GM12864 (cell line): ENCODE measurements around the gene MPND.
A peak's percentile ranks its signal among the peaks of the same experiment; 100 is the strongest.

Experiments used
- DNase-seq: peaks from one replicate; pipeline ENCODE4 v3.0.0-alpha.2; 2011; ENCODE audit warnings: low read depth
- H3K4me3 ChIP-seq: 2 replicates; pipeline ENCODE4 v1.5.1; 2011; ENCODE audit warnings: mild to moderate bottlenecking, low read depth, low read length, control low read depth
- TF ChIP-seq, protein P1 (sequence below): IDR thresholded peaks from 2 replicates; pipeline ENCODE4 v1.5.1; 2011; ENCODE audit warnings: low read depth, mild to moderate bottlenecking, moderate library complexity, low read length, control low read depth, inconsistent platforms; ENCODE audit errors: missing control alignments

The MPND gene

DNA sequence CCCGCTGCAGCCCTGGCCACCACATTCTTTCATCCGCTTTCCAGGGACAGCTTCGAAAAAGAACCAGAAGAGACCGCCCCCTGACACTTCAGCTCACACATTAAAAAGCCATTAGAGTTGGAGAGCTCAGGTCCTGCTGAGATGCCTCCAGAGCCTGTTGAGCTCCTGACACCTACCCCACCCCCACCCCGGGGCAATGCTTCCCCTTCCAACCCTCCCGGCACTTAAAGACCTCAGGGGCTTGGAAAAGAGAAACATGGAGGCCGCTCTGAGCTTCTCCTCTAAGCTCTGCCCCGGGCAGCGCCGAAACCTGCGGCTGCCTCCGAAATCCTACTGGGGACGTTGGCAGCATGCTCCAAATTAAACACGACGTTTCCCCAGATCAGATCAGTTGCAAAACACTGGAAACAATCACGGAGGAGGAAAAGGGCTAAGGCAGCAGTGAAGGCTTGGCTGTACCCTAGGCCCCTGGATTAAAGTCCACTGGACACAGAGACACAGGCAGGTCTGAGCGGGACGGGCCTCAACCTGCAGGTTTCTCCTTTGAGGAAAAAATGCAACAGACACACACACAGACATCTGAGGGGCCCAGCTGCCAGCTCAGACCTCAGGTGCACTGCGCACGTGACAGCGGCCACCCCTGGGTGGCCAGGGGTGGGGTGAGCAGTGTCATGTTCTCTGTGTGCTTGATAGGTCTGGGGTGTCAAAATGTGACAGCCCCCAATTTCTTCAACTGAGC is 47.4 kb downstream of the MPND start:
- H3K4me3 ChIP-seq: no peak overlapping the region
- DNase-seq: no peak
- TF ChIP-seq, protein P1, sequence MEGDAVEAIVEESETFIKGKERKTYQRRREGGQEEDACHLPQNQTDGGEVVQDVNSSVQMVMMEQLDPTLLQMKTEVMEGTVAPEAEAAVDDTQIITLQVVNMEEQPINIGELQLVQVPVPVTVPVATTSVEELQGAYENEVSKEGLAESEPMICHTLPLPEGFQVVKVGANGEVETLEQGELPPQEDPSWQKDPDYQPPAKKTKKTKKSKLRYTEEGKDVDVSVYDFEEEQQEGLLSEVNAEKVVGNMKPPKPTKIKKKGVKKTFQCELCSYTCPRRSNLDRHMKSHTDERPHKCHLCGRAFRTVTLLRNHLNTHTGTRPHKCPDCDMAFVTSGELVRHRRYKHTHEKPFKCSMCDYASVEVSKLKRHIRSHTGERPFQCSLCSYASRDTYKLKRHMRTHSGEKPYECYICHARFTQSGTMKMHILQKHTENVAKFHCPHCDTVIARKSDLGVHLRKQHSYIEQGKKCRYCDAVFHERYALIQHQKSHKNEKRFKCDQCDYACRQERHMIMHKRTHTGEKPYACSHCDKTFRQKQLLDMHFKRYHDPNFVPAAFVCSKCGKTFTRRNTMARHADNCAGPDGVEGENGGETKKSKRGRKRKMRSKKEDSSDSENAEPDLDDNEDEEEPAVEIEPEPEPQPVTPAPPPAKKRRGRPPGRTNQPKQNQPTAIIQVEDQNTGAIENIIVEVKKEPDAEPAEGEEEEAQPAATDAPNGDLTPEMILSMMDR: no peak

DNA sequence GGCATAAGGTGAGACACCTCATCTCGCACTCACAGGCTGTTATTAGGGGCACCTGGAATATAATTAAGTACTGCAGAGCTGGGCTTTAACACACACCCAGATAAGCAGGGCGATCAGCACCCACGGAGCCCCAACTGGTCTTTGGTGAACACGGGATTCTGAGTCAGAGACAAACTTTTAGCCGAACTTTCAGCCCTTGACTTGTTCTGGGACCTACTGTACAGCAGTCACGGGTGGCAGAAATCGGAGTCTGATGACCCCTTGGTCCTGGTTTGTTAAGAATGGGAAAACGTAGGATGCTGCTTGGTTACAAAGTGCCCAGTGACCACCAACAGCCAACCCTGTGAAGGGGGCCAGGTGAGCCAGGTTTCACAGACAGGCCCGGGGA is 47.9 kb downstream of the MPND start:
- no peak for DNase-seq
- TF ChIP-seq, protein P1: no peak
- no peak overlapping the region for H3K4me3 ChIP-seq

DNA sequence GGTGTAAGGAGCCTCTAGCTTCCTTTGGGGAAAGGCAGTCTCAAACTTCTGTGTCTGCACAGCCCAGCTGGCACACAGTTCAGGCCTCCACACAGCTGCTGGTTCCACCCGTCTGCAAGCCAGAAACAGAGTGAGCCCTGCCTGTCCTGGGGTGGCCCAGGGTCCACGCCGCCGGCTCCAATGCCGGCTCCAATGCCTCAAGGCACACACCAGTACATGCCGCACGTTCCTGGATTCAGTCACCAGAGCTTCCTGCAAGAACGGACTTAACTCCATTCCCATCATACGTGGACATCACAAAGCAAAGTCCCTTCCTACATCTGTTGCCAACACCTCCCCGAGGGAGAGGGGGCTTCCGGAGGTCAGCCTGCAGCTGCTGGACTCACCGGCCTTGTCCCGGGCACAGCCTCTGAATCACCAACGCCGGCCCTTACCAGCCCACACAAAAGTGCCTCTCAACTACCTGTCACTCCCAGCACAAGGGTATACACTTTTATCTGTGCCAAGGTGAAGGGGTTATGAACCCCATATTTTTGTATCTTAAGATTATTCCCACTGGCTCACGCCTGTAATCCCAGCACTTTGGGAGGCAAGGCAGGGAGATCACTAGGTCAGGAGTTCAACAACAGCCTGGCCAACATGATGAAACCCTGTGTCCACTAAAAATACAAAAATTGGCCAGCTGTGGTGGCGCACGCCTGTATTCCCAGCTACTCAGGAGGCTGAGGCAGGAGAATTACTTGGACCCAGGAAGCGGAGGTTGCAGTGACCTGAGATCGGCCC is 48.5 kb downstream of the MPND start:
- H3K4me3 ChIP-seq: no peak overlapping the region
- TF ChIP-seq, protein P1: no peak
- DNase-seq: no peak

DNA sequence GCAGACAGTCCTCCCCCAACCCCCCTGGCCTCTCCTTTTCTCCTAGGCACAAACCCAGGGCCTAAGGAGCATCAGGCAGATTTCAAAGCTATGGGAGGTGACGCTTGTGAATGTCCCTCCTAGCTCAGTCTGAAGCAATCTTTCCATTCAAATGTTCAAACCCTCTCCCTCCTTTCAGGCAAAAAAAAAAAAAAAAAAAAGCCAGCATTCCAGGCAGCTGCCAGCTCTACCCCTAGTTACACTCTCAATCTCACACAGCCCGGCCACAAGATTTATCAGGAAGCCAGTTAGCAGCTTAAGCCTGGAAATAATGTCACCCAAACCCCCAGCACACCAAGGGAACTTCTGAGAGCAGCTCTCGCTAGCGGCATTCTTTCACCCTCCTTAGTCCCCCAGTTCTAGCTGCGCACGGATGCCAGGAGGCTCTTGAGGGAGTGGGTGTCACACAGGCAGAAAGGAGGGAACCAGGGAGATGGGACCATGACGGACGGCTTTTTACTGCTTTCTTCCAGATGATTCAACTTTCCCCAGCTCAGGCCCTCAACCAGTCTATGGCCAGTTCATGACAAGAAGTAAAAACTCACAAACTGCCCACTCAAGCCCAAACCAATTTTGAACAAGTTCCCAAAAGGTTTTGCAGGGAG is 50.7 kb downstream of the MPND start:
- H3K4me3 ChIP-seq: no peak overlapping the region
- TF ChIP-seq, protein P1: no peak
- DNase-seq: no peak

DNA sequence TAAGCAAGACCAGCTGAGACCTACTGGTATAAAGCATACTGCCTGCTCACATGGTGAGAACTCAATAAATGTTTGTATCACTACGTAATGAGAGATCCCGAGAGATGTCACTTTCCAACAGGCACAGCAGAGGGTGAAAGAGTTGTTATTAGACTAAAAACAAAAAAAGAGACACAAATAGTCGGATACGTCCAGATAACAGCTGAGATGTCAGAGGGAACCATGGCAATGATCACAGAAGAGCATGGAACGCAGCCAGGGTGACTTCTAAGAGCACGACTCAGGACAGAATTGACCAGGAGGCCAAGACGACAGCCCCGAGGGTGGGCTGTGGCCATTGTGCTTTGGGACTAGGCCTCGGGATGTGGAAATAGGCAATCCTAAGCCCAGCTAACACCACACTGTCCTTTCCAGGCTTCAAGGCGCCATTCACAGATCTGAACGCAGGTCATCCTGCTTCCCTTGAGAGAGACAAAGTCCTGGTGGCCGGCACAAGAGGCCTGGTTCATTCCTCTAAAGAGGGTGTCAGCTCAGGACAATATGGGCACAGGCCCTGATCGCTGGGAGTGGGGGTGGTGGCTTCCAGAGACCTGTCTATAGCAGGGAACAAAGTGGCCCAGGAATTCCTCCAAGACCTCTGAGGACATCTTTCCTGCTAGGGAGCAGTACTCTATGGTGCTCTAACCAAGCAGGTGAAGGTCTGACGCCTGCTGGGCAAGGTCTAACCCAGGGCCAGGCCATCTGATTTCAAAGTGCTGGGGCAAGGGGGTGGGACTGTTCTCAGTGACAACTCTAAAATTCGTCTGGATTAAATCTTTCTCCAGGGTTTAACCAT is 53.8 kb downstream of the MPND start:
- H3K4me3 ChIP-seq: no peak overlapping the region
- no peak for DNase-seq
- TF ChIP-seq, protein P1: no peak

DNA sequence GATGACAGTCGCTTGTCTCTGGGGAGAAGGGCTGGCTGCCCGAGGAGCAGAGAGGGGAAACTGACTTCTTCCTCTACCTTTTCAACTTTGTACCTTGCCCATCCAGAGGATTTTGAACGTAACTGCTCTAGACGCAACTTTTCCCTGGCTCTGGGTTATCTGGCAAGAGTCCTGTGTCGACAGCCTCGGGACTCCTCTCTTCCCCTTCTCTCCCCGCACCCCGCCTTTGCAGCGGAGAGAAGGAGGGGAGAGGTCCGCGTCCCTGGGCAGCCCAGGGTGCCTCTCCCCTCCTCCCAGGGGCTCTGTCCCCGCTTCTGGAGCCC is 56.4 kb downstream of the MPND start:
- H3K4me3 ChIP-seq: peak overlapping the region; percentile 88
- TF ChIP-seq, protein P1: no peak
- no peak for DNase-seq
